ENCODE measurements around the gene HSCB. TPM values are rescaled to one million over a fixed set of nuclear protein-coding genes. Genes with fewer than 3 reads are reported as not detected.

Gene HSCB
- total RNA-seq, 1 experiment from 2014 or later: 19.2 TPM

GRCh38 chr22:28769394-28770085 lies 27.7 kb downstream of the HSCB start (continued):
- no peak for TF ChIP-seq ATF3 (CRISPR knock-in tag; conservative IDR thresholded peaks at IDR 0.05)

- POLR2A ChIA-PET: interaction anchor here (1.0 to 1.6 kb wide), 2 partner anchors 29 to 151 kb away, joined by 3 to 6 read pairs; partner anchors contain the start of gene XBP1
- CTCF ChIA-PET: interaction anchor here (1.1 to 1.2 kb wide), 2 partner anchors 10 to 518 kb away, joined by 3 read pairs; no protein-coding TSS in a partner anchor
- Mint-ChIP-seq H3K27me3 (ENCODE audit: low read depth) (no peaks in the 10 kb centered on the region), H3K4me3 (no peak overlapping the region), H3K36me3 (peaks cover 27% of the 10 kb centered on the region), H3K27ac (peak overlapping the region; percentile 3; the same call in 1 of the 2 replicates), H3K9me3 (peaks cover 14% of the 10 kb centered on the region), H3K4me1 (peaks cover 13% of the 10 kb centered on the region)
- no peak for ATAC-seq
- no peak for DNase-seq (ENCODE audit: low spot score)
- TF ChIP-seq SMAD3 (CRISPR knock-in tag; IDR thresholded peaks at IDR 0.05; ENCODE audit: borderline replicate concordance) (no peak), JAZF1 (CRISPR knock-in tag; IDR thresholded peaks at IDR 0.05) (no peak), TEAD1 (CRISPR knock-in tag; IDR thresholded peaks at IDR 0.05) (no peak), RORB (CRISPR knock-in tag; IDR thresholded peaks at IDR 0.05) (no peak), SMAD4 (CRISPR knock-in tag; IDR thresholded peaks at IDR 0.05) (no peak), ZNF263 (CRISPR knock-in tag; IDR thresholded peaks at IDR 0.05; ENCODE audit: low read depth) (no peak), TCF7 (CRISPR knock-in tag; IDR thresholded peaks at IDR 0.05; ENCODE audit: low read depth) (no peak), CTCF (IDR thresholded peaks at IDR 0.05) (no peak), ATF1 (CRISPR knock-in tag; IDR thresholded peaks at IDR 0.05) (no peak), HMGXB4 (CRISPR knock-in tag; IDR thresholded peaks at IDR 0.05) (no peak), PREB (CRISPR knock-in tag; IDR thresholded peaks at IDR 0.05; ENCODE audit: borderline replicate concordance) (no peak), ZNF396 (CRISPR knock-in tag; IDR thresholded peaks at IDR 0.05; ENCODE audit: borderline replicate concordance) (no peak), NR1H2 (CRISPR knock-in tag; IDR thresholded peaks at IDR 0.05) (no peak), USF1 (CRISPR knock-in tag; IDR thresholded peaks at IDR 0.05) (no peak), AFF4 (CRISPR knock-in tag; IDR thresholded peaks at IDR 0.05; ENCODE audit: borderline replicate concordance) (no peak), ATF6 (CRISPR knock-in tag; IDR thresholded peaks at IDR 0.05) (no peak)
Measured at GRCh38 chr22:28771195-28771791, 29.5 kb downstream of the HSCB start.
